Endothelial cell of umbilical vein (primary cell): ENCODE measurements around the gene PIN1. TPM values are rescaled to one million over a fixed set of nuclear protein-coding genes. Genes with fewer than 3 reads are reported as not detected.

Experiments
- BruUV-seq: library from RNA; stranded (reverse); fragments of 400-500 nt; replicated peaks from 2 replicates; lab custom pipeline; 2021; lab: Mats Ljungman, UMichigan
- CTCF ChIA-PET: fragments of 300-600, 350-600 bp; sonication (Branson Sonifier 250); formaldehyde crosslinking; loops from one replicate; lab custom pipeline; 2021; ENCODE audit warnings: antibody characterized with exemption, inconsistent platforms; lab: Charles Lee
- POLR2A ChIA-PET: fragments of 300-600, 350-600 bp; sonication (Branson Sonifier 250); formaldehyde crosslinking; loops from one replicate; lab custom pipeline; 2021; ENCODE audit warnings: antibody characterized with exemption, inconsistent platforms; lab: Charles Lee
- DNase-seq: peaks from one replicate; pipeline ENCODE4 v3.0.0-alpha.2; 2011; ENCODE audit warnings: low read depth, low spot score
- FAIRE-seq: peaks from 2 replicates; lab custom pipeline; 2011; peaks lifted over from hg19 to GRCh38; lab: Jason Lieb, UNC
- H2AFZ ChIP-seq: 2 replicates; pipeline ENCODE4 v1.6.0; 2012; ENCODE audit warnings: low read depth, low read length, control low read depth, inconsistent platforms
- H3K27ac ChIP-seq: 2 replicates; pipeline ENCODE4 v1.5.1; 2011; ENCODE audit warnings: low read depth, mild to moderate bottlenecking, control low read depth, low read length, moderate library complexity; ENCODE audit not compliant: insufficient read depth
- H3K27me3 ChIP-seq, 2 experiments: 2 replicates each; pipeline versions ENCODE4 v1.6.0 to v1.6.1; 2011; ENCODE audit warnings: low read length in 2 of 2, mixed read lengths in 1 of 2; ENCODE audit not compliant: control insufficient read depth in 2 of 2, insufficient read depth in 2 of 2
- H3K36me3 ChIP-seq, 2 experiments: 2 replicates in 1 of 2; 3 replicates in 1 of 2; pipeline ENCODE4 v1.5.1; 2011; ENCODE audit warnings: low read length in 2 of 2, mild to moderate bottlenecking in 1 of 2, moderate library complexity in 1 of 2; ENCODE audit not compliant: control insufficient read depth in 2 of 2, insufficient read depth in 2 of 2; ENCODE audit errors: extremely low read depth in 1 of 2
- H3K4me1 ChIP-seq: 3 replicates; pipeline ENCODE4 v1.5.1; 2011; ENCODE audit warnings: mild to moderate bottlenecking, low read length; ENCODE audit not compliant: control insufficient read depth, insufficient read depth; ENCODE audit errors: extremely low read depth
- H3K4me2 ChIP-seq: 2 replicates; pipeline ENCODE4 v1.6.1; 2011; ENCODE audit warnings: low read length, control low read depth, mixed read lengths; ENCODE audit not compliant: insufficient read depth
- H3K4me3 ChIP-seq, 3 experiments: fragments of 200-600 bp in 1 of 3; sonication (generic), shearing (Covaris generic) in 1 of 3; replicated peaks in 1 of 3; 2 replicates each; pipeline ENCODE4 v1.5.1; 2011 to 2016; ENCODE audit warnings: control low read depth in 3 of 3, low read length in 3 of 3, mild to moderate bottlenecking in 2 of 3, inconsistent platforms in 1 of 3, low read depth in 1 of 3, moderate library complexity in 1 of 3; ENCODE audit not compliant: insufficient read depth in 1 of 3
- H3K79me2 ChIP-seq: 2 replicates; pipeline ENCODE4 v1.6.0; 2012; ENCODE audit warnings: low read length, inconsistent platforms; ENCODE audit not compliant: control insufficient read depth, insufficient read depth
- H3K9ac ChIP-seq: replicated peaks from 2 replicates; pipeline ENCODE3; 2011; ENCODE audit warnings: low read length, control low read depth; ENCODE audit not compliant: insufficient read depth; ENCODE audit errors: extremely low read depth
- H3K9me1 ChIP-seq: replicated peaks from 3 replicates; pipeline ENCODE4 v1.6.0; 2011; ENCODE audit warnings: mild to moderate bottlenecking, low read length; ENCODE audit not compliant: control insufficient read depth, insufficient read depth; ENCODE audit errors: extremely low read depth
- H3K9me3 ChIP-seq: replicated peaks from 2 replicates; pipeline ENCODE4 v1.5.1; 2012; ENCODE audit warnings: low read length, inconsistent platforms; ENCODE audit not compliant: control insufficient read depth, insufficient read depth
- H4K20me1 ChIP-seq: replicated peaks from 2 replicates; pipeline ENCODE3; 2011; ENCODE audit warnings: mild to moderate bottlenecking, low read length; ENCODE audit not compliant: control insufficient read depth, insufficient read depth; ENCODE audit errors: extremely low read depth
- EZH2 ChIP-seq: IDR thresholded peaks from 2 replicates; pipeline ENCODE4 v1.6.1; 2012; ENCODE audit warnings: borderline replicate concordance, low read depth, mild to moderate bottlenecking, moderate library complexity, low read length, inconsistent platforms; ENCODE audit not compliant: severe bottlenecking
- FOS ChIP-seq: IDR thresholded peaks from 2 replicates; pipeline ENCODE4 v1.6.1; 2011; ENCODE audit warnings: mild to moderate bottlenecking, low read length, moderate library complexity, borderline replicate concordance; ENCODE audit not compliant: insufficient read depth
- GATA2 ChIP-seq: IDR thresholded peaks from 2 replicates; pipeline ENCODE4 v1.7.0; 2011; ENCODE audit warnings: low read depth, mild to moderate bottlenecking, moderate library complexity, mixed read lengths, low read length; ENCODE audit not compliant: insufficient read length, insufficient read depth
- JUN ChIP-seq: IDR thresholded peaks from 2 replicates; pipeline ENCODE4 v1.6.1; 2011; ENCODE audit warnings: borderline replicate concordance, low read depth; ENCODE audit not compliant: insufficient read length, insufficient read depth
- MYC ChIP-seq: IDR thresholded peaks from one replicate; pipeline ENCODE4 v1.6.1; 2011; ENCODE audit warnings: mild to moderate bottlenecking, low read depth, low read length
- POLR2A ChIP-seq: IDR thresholded peaks from 2 replicates; pipeline ENCODE4 v1.6.1; 2012; ENCODE audit warnings: low read depth, mild to moderate bottlenecking, control low read depth, low read length
- POLR2AphosphoS5 ChIP-seq: IDR thresholded peaks from 2 replicates; pipeline ENCODE4 v1.6.1; 2012; ENCODE audit warnings: low read depth, mild to moderate bottlenecking, control low read depth, low read length, moderate library complexity; ENCODE audit not compliant: insufficient read depth
- dilution Hi-C: fragments of 300-500 bp; cut with MboI; formaldehyde crosslinking; loops from one replicate; pipeline ENCODE4 v1.15.0; 2019; ENCODE audit warnings: low sequenced_read_pairs; ENCODE audit not compliant: extremely low pct_ligation_motif_present
- intact Hi-C: fragments of 100-400 bp; cut with micrococcal nuclease; formaldehyde crosslinking; loops from one replicate; pipeline ENCODE4 v1.10.0; 2022
- polyA plus RNA-seq, 4 experiments: library from polyadenylated mRNA; depleted of rRNA in 3 of 4; stranded (reverse) in 3 of 4; unstranded in 1 of 4; fragments of >200 nt; gene quantifications; 2 replicates each; pipeline versions ENCODE4 v1.2.1 to v1.2.3, GENCODE V29; 2011 to 2012; ENCODE audit warnings: missing spikeins in 1 of 4
- total RNA-seq: library from RNA; stranded (reverse); gene quantifications from 2 replicates; pipeline ENCODE4 v1.2.3, GENCODE V29; 2021
- TF ChIP-seq, protein P1 (sequence below): IDR thresholded peaks from 2 replicates; pipeline ENCODE4 v1.6.1; 2011; ENCODE audit not compliant: insufficient read depth, insufficient read length
- TF ChIP-seq, protein P2 (sequence below), 2 donors: IDR thresholded peaks; 1 replicate in 1 of 2; 2 replicates in 1 of 2; pipeline ENCODE4 v1.5.1; 2011; ENCODE audit warnings: low read length in 2 of 2, mild to moderate bottlenecking in 2 of 2, moderate library complexity in 2 of 2, control low read depth in 1 of 2, inconsistent platforms in 1 of 2, low read depth in 1 of 2; ENCODE audit not compliant: insufficient read depth in 1 of 2; ENCODE audit errors: extremely low read depth in 1 of 2

Gene PIN1
- total and polyA plus RNA-seq, 2 donors (not counting 3 experiments of a cell fraction or from before 2014, with no cell fraction given): 97.4 to 115 TPM

DNA sequence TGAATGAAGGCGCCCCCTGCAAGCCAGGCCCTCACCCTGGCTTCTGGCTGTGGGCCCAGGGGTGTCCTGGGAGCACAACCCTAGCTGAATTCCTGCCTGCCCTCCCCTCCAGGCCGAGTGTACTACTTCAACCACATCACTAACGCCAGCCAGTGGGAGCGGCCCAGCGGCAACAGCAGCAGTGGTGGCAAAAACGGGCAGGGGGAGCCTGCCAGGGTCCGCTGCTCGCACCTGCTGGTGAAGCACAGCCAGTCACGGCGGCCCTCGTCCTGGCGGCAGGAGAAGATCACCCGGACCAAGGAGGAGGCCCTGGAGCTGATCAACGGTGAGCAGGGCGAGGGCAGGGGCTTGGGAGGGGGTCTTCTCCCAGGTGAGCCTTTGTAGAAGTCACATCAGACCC, 3.2 kb downstream of the PIN1 start:
- H3K36me3 ChIP-seq: peaks cover 3 to 25% of the 10 kb centered on the region in 2 experiments
- no peaks in the 10 kb centered on the region for H3K9me3 ChIP-seq
- no peak overlapping the region for H3K4me2 ChIP-seq
- dilution Hi-C loops (no loop called here), intact Hi-C loops (no loop called here)
- peaks cover 9% of the 10 kb centered on the region for H3K4me1 ChIP-seq
- DNase-seq (no peak), FAIRE-seq (no peak)
- peaks cover 14% of the 10 kb centered on the region for H3K79me2 ChIP-seq
- no TSS peak for BruUV-seq
- no peak overlapping the region for H3K4me3 ChIP-seq
- no peak overlapping the region for H3K9ac ChIP-seq
- H3K27me3 ChIP-seq: no peaks in the 10 kb centered on the region
- no peaks in the 10 kb centered on the region for H4K20me1 ChIP-seq
- ChIA-PET CTCF (interaction anchor here (1.0 kb wide), 1 partner anchor 1197 kb away, joined by 3 read pairs; no protein-coding TSS in a partner anchor), POLR2A (no interaction called here)
- H3K27ac ChIP-seq: no peak overlapping the region
- no peak overlapping the region for H2AFZ ChIP-seq
- no peaks in the 10 kb centered on the region for H3K9me1 ChIP-seq
- TF ChIP-seq GATA2 (no peak), POLR2AphosphoS5 (no peak), POLR2A (no peak), EZH2 (no peak), JUN (no peak), FOS (no peak), MYC (no peak)
- TF ChIP-seq, protein P1, sequence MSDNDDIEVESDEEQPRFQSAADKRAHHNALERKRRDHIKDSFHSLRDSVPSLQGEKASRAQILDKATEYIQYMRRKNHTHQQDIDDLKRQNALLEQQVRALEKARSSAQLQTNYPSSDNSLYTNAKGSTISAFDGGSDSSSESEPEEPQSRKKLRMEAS: no peak
- TF ChIP-seq, protein P2, sequence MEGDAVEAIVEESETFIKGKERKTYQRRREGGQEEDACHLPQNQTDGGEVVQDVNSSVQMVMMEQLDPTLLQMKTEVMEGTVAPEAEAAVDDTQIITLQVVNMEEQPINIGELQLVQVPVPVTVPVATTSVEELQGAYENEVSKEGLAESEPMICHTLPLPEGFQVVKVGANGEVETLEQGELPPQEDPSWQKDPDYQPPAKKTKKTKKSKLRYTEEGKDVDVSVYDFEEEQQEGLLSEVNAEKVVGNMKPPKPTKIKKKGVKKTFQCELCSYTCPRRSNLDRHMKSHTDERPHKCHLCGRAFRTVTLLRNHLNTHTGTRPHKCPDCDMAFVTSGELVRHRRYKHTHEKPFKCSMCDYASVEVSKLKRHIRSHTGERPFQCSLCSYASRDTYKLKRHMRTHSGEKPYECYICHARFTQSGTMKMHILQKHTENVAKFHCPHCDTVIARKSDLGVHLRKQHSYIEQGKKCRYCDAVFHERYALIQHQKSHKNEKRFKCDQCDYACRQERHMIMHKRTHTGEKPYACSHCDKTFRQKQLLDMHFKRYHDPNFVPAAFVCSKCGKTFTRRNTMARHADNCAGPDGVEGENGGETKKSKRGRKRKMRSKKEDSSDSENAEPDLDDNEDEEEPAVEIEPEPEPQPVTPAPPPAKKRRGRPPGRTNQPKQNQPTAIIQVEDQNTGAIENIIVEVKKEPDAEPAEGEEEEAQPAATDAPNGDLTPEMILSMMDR (IDR thresholded peaks at IDR 0.05; ENCODE audit: extremely low read depth in 1 of 2, insufficient read depth in 1 of 2, low read depth in 1 of 2, low read length in 2 of 2): no peak
